H9 (cell line): ENCODE measurements around the gene ITCH. TPM values are rescaled to one million over a fixed set of nuclear protein-coding genes. Genes with fewer than 3 reads are reported as not detected.

Experiments used
- DNase-seq: peaks from one replicate; pipeline ENCODE4 v3.0.0-alpha.2; 2017
- H2AFZ ChIP-seq: one replicate; pipeline ENCODE4 v1.6.1; 2013; ENCODE audit warnings: mild to moderate bottlenecking, low read length, control low read depth, moderate library complexity
- H2AK5ac ChIP-seq: 2 replicates; pipeline ENCODE4 v1.6.1; 2013; ENCODE audit warnings: low read length, control low read depth, mixed read lengths; ENCODE audit not compliant: insufficient read length
- H2BK120ac ChIP-seq: one replicate; pipeline ENCODE4 v1.6.1; 2013; ENCODE audit warnings: low read depth, mild to moderate bottlenecking, low read length, control low read depth, inconsistent platforms; ENCODE audit not compliant: poor library complexity, severe bottlenecking
- H2BK12ac ChIP-seq: 2 replicates; pipeline ENCODE4 v1.6.1; 2013; ENCODE audit warnings: low read length, control low read depth, mixed read lengths, low read depth; ENCODE audit not compliant: insufficient read length
- H2BK15ac ChIP-seq: 2 replicates; pipeline ENCODE4 v1.6.1; 2013; ENCODE audit warnings: low read depth, low read length, control low read depth
- H2BK20ac ChIP-seq: one replicate; pipeline ENCODE4 v1.6.1; 2013; ENCODE audit warnings: low read depth, mild to moderate bottlenecking, low read length, control low read depth, inconsistent platforms; ENCODE audit not compliant: poor library complexity, severe bottlenecking
- H2BK5ac ChIP-seq: 2 replicates; pipeline ENCODE4 v1.6.1; 2013; ENCODE audit warnings: low read length, control low read depth, mixed read lengths; ENCODE audit not compliant: insufficient read length
- H3K14ac ChIP-seq: 2 replicates; pipeline ENCODE4 v1.6.1; 2013; ENCODE audit warnings: low read length, control low read depth; ENCODE audit not compliant: insufficient read depth
- H3K18ac ChIP-seq: 2 replicates; pipeline ENCODE4 v1.6.1; 2013; ENCODE audit warnings: low read depth, mild to moderate bottlenecking, mixed read lengths, low read length, control low read depth; ENCODE audit not compliant: insufficient read length
- H3K23ac ChIP-seq: 2 replicates; pipeline ENCODE4 v1.6.1; 2013; ENCODE audit warnings: low read length, control low read depth, mixed read lengths, low read depth; ENCODE audit not compliant: insufficient read length
- H3K23me2 ChIP-seq: 2 replicates; pipeline ENCODE4 v1.6.1; 2013; ENCODE audit warnings: low read depth, mild to moderate bottlenecking, mixed read lengths, low read length, control low read depth; ENCODE audit not compliant: insufficient read length, poor library complexity, severe bottlenecking
- H3K27ac ChIP-seq: 2 replicates; pipeline ENCODE4 v1.5.1; 2013; ENCODE audit warnings: low read length, control low read depth, mixed read lengths, low read depth; ENCODE audit not compliant: insufficient read length
- H3K27me3 ChIP-seq: 2 replicates; pipeline ENCODE4 v1.6.1; 2013; ENCODE audit warnings: low read length, control low read depth, inconsistent platforms; ENCODE audit not compliant: insufficient read depth
- H3K4ac ChIP-seq: 2 replicates; pipeline ENCODE4 v1.6.1; 2013; ENCODE audit warnings: low read depth, mild to moderate bottlenecking, control low read depth, inconsistent platforms, low read length, moderate library complexity
- H3K4me1 ChIP-seq: 2 replicates; pipeline ENCODE4 v1.6.1; 2013; ENCODE audit warnings: low read length, control low read depth, inconsistent platforms; ENCODE audit not compliant: insufficient read depth
- H3K4me2 ChIP-seq: 2 replicates; pipeline ENCODE4 v1.6.1; 2013; ENCODE audit warnings: low read length, control low read depth, mixed read lengths; ENCODE audit not compliant: insufficient read length, insufficient read depth
- H3K56ac ChIP-seq: 2 replicates; pipeline ENCODE4 v1.6.1; 2013; ENCODE audit warnings: low read depth, mild to moderate bottlenecking, mixed read lengths, low read length, control low read depth; ENCODE audit not compliant: insufficient read length
- H3K79me1 ChIP-seq: 2 replicates; pipeline ENCODE4 v1.6.1; 2013; ENCODE audit warnings: low read depth, mild to moderate bottlenecking, moderate library complexity, low read length, control low read depth, inconsistent platforms; ENCODE audit not compliant: insufficient read depth, poor library complexity, severe bottlenecking
- H3K79me2 ChIP-seq: 2 replicates; pipeline ENCODE4 v1.6.1; 2013; ENCODE audit warnings: low read length, control low read depth, inconsistent platforms; ENCODE audit not compliant: insufficient read depth
- H3K9ac ChIP-seq: 2 replicates; pipeline ENCODE4 v1.6.1; 2013; ENCODE audit warnings: low read length, control low read depth, mixed read lengths; ENCODE audit not compliant: insufficient read length; ENCODE audit errors: extremely low read depth
- H3K9me3 ChIP-seq: one replicate; pipeline ENCODE4 v1.6.1; 2013; ENCODE audit warnings: low read depth, low read length, inconsistent platforms; ENCODE audit not compliant: control insufficient read depth
- H3T11ph ChIP-seq: one replicate; pipeline ENCODE4 v1.6.1; 2013; ENCODE audit warnings: mild to moderate bottlenecking, low read length, control low read depth, inconsistent platforms
- H4K20me1 ChIP-seq: one replicate; pipeline ENCODE4 v1.6.1; 2013; ENCODE audit not compliant: control insufficient read depth, insufficient read length, insufficient read depth
- H4K5ac ChIP-seq: 2 replicates; pipeline ENCODE4 v1.6.1; 2013; ENCODE audit warnings: low read depth, mild to moderate bottlenecking, mixed read lengths, low read length, control low read depth; ENCODE audit not compliant: insufficient read length
- H4K8ac ChIP-seq: replicated peaks from 2 replicates; pipeline ENCODE4 v1.6.1; 2013; ENCODE audit warnings: low read length, control low read depth, mixed read lengths, low read depth; ENCODE audit not compliant: insufficient read length
- H4K91ac ChIP-seq: 2 replicates; pipeline ENCODE4 v1.6.1; 2013; ENCODE audit warnings: low read depth, mild to moderate bottlenecking, moderate library complexity, mixed read lengths, low read length, control low read depth; ENCODE audit not compliant: insufficient read length
- H3K27ac Mint-ChIP-seq, 3 experiments: 2 replicates in 2 of 3; 3 replicates in 1 of 3; pipeline ENCODE4 v1.8.0; 2020 to 2021; ENCODE audit warnings: mixed read lengths in 3 of 3, mild to moderate bottlenecking in 1 of 3, moderate library complexity in 1 of 3
- H3K27me3 Mint-ChIP-seq: 2 replicates; pipeline ENCODE4 v1.8.0; 2021; ENCODE audit warnings: low read depth, mild to moderate bottlenecking, moderate library complexity, mixed read lengths
- H3K36me3 Mint-ChIP-seq, 3 experiments: 2 replicates in 2 of 3; 3 replicates in 1 of 3; pipeline ENCODE4 v1.8.0; 2020 to 2021; ENCODE audit warnings: low read depth in 3 of 3, mixed read lengths in 3 of 3; ENCODE audit not compliant: insufficient read depth in 1 of 3
- H3K4me1 Mint-ChIP-seq, 2 experiments: 2 replicates each; pipeline ENCODE4 v1.8.0; 2020; ENCODE audit warnings: mixed read lengths in 2 of 2
- H3K4me3 Mint-ChIP-seq, 2 experiments: 2 replicates in 1 of 2; 3 replicates in 1 of 2; pipeline ENCODE4 v1.8.0; 2020 to 2021; ENCODE audit warnings: mild to moderate bottlenecking in 2 of 2, mixed read lengths in 2 of 2, moderate library complexity in 1 of 2
- H3K9me3 Mint-ChIP-seq, 2 experiments: 2 replicates in 1 of 2; 3 replicates in 1 of 2; pipeline ENCODE4 v1.8.0; 2020; ENCODE audit warnings: mild to moderate bottlenecking in 2 of 2, mixed read lengths in 2 of 2, moderate library complexity in 1 of 2
- CTCF ChIP-seq: fragments of 200-600 bp; sonication (generic); conservative IDR thresholded peaks from 3 replicates; pipeline ENCODE4 v1.8.0; 2021; ENCODE audit warnings: antibody characterized with exemption, mild to moderate bottlenecking
- WGBS: extraction: QIAGEN DNeasy Blood & Tissue Kit; methylation state at CpG from one replicate; pipeline ENCODE4 v1.1.7; 2013; ENCODE audit warnings: missing lambda C conversion rate, low lambda C conversion rate, mixed read lengths; ENCODE audit not compliant: insufficient read length; ENCODE audit errors: extremely low coverage; 5-methylcytosine and 5-hydroxymethylcytosine counted together
- total RNA-seq: library from RNA; stranded (reverse); gene quantifications from 2 replicates; pipeline ENCODE4 v1.2.1, GENCODE V29; 2021

The ITCH gene
- total RNA-seq, 1 experiment from 2014 or later: 55.9 TPM

- no peaks in the 10 kb centered on the region for H3K27me3 ChIP-seq
- H4K20me1 ChIP-seq: no peaks in the 10 kb centered on the region
- H3K9me3 Mint-ChIP-seq: no peaks in the 10 kb centered on the region
These were observed 171.5 kb downstream of the ITCH start for GRCh38 chr20:34534391-34535165.

More at GRCh38 chr20:34534391-34535165, 171.5 kb downstream of the ITCH start:
- Histone ChIP-seq H4K5ac (no peak overlapping the region), H3K9me3 (no peaks in the 10 kb centered on the region), H3K14ac (no peak overlapping the region), H3K23ac (no peak overlapping the region), H3K56ac (no peak overlapping the region), H2BK12ac (no peak overlapping the region), H4K8ac (no peak overlapping the region), H3K18ac (no peak overlapping the region), H3K4ac (no peak overlapping the region), H4K91ac (no peak overlapping the region), H2AFZ (no peak overlapping the region), H3T11ph (no peak overlapping the region), H3K23me2 (no peaks in the 10 kb centered on the region), H3K79me1 (no peaks in the 10 kb centered on the region), H2BK20ac (no peak overlapping the region), H2BK120ac (no peak overlapping the region), H2AK5ac (no peak overlapping the region), H3K4me1 (no peaks in the 10 kb centered on the region), H3K9ac (no peak overlapping the region), H3K27ac (no peak overlapping the region), H3K79me2 (no peaks in the 10 kb centered on the region), H2BK15ac (no peak overlapping the region), H2BK5ac (no peak overlapping the region), H3K4me2 (no peak overlapping the region)
- Mint-ChIP-seq H3K36me3 (peaks cover 31 to 78% (median 50%) of the 10 kb centered on the region in 3 experiments; a peak in 6 of 7 replicates), H3K27me3 (no peaks in the 10 kb centered on the region), H3K4me3 (no peak overlapping the region; a peak in 1 of 5 replicates), H3K27ac (peak overlapping the region in 1 of 3 experiments; percentile 47; a peak in 3 of 7 replicates), H3K4me1 (no peaks in the 10 kb centered on the region)
- TF ChIP-seq CTCF: no peak
- DNase-seq: no peak
- no CpG with 5 or more reads among the region's 15 CpGs for WGBS
